Upper lobe of right lung (tissue), 1 donor: ENCODE data around the gene MIF. TPM values are rescaled to one million over a fixed set of nuclear protein-coding genes. Genes with fewer than 3 reads are reported as not detected.
"Not testable (repeated sequence)": the region's sequence is repeated elsewhere in the genome, so short reads cannot be mapped to it uniquely, and the experiment has no call there.

Source experiments
- ATAC-seq: fragments of 200-7000 bp; cut with Tn5 transposase; one replicate; pipeline ENCODE4 v1.9.1; 2020; ENCODE audit warnings: mild to moderate bottlenecking, moderate library complexity
- DNase-seq: peaks from one replicate; pipeline ENCODE4 v3.0.0-alpha.2; 2020
- H3K27ac ChIP-seq: fragments of 200-600 bp; one replicate; pipeline ENCODE4 v1.8.0; 2022
- H3K27me3 ChIP-seq: fragments of 200-600 bp; one replicate; pipeline ENCODE4 v1.8.0; 2022; ENCODE audit warnings: mild to moderate bottlenecking
- H3K36me3 ChIP-seq: fragments of 200-600 bp; one replicate; pipeline ENCODE4 v1.8.0; 2022
- H3K4me1 ChIP-seq: fragments of 200-600 bp; one replicate; pipeline ENCODE4 v1.8.0; 2022
- H3K4me3 ChIP-seq: fragments of 200-600 bp; one replicate; pipeline ENCODE4 v1.8.0; 2022; ENCODE audit warnings: mild to moderate bottlenecking
- H3K9me3 ChIP-seq: fragments of 200-600 bp; one replicate; pipeline ENCODE4 v1.8.0; 2022
- CTCF ChIP-seq: fragments of 200-600 bp; IDR thresholded peaks from one replicate; pipeline ENCODE4 v1.8.0; 2022; ENCODE audit warnings: antibody characterized with exemption
- intact Hi-C: fragments of 100-400 bp; cut with DNase I; formaldehyde crosslinking; loops from one replicate; pipeline ENCODE4 v1.11.0; 2022
- total RNA-seq: library from RNA; stranded (reverse); fragmentation: NEBNext Ultra II Directional; extraction: Animal tissue kit (Norgen Biotek cat#: 25700); gene quantifications from one replicate; pipeline ENCODE4 v1.2.1, GENCODE V29; 2021
- donor health status: DM: no; HTN: yes; CAD: no; lungs with severe emphysema.

MIF gene
- total RNA-seq, 1 donor from 2014 or later = 236 TPM

GRCh38 chr22:23899042-23899745 lies 5.0 kb downstream of the MIF start:
- Histone ChIP-seq H3K9me3 (no peaks in the 10 kb centered on the region), H3K4me1 (peaks cover 7% of the 10 kb centered on the region), H3K4me3 (no peak overlapping the region), H3K27ac (no peak overlapping the region), H3K27me3 (no peaks in the 10 kb centered on the region), H3K36me3 (peaks cover 21% of the 10 kb centered on the region)
- intact Hi-C loops = no loop called here
- DNase-seq = no peak
- ATAC-seq = no peak
- no peak for TF ChIP-seq CTCF

GRCh38 chr22:23900227-23900626 lies 6.0 kb downstream of the MIF start:
- H3K4me3 ChIP-seq, intact Hi-C loops, DNase-seq, H3K9me3 ChIP-seq, ATAC-seq, H3K27me3 ChIP-seq, H3K27ac ChIP-seq: not testable (repeated sequence)
- Histone ChIP-seq H3K4me1 (peaks cover 10% of the 10 kb centered on the region), H3K36me3 (peaks cover 21% of the 10 kb centered on the region)

GRCh38 chr22:23901600-23901999 lies 7.4 kb downstream of the MIF start:
- H3K4me3 ChIP-seq = no peak overlapping the region
- H3K4me1 ChIP-seq = peaks cover 5% of the 10 kb centered on the region
- no peaks in the 10 kb centered on the region for H3K9me3 ChIP-seq
- no peak for ATAC-seq
- intact Hi-C loops = no loop called here
- no peaks in the 10 kb centered on the region for H3K27me3 ChIP-seq
- no peak for TF ChIP-seq CTCF
- peaks cover 10% of the 10 kb centered on the region for H3K36me3 ChIP-seq
- no peak for DNase-seq
- H3K27ac ChIP-seq = no peak overlapping the region

DNA sequence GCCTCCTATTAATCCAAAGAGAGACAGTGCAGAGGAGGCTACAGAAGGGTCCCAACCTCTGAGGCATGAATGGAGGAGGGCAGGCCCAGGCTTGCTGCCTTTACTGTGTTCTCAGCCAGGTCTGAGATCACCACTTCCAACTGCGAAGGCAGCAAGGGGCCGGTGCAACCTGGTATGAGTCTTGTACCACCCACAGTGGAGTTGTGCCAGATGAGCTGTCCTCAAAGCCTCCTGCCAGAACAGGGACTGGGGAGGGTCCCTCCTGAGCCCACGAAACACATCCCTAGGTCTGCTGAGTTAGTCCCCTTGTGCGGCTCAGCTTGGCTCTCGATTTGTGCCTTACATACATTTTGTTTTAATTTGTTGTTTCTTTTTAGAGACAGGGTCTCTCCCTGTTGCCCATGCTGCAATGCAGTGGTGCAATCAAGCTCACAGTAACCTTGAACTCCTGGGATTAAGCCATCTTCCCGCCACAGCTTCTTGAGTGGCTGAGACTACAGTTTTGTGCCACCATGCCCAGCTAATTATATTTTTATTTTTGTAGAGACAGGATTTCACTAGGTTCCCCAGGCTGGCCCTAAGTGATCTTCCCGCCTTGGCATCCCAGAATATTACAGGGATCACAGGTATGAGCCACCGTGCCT lies 9.3 kb downstream of the MIF start:
- ATAC-seq (no peak), DNase-seq (no peak)
- peaks cover 5% of the 10 kb centered on the region for H3K4me1 ChIP-seq
- H3K9me3 ChIP-seq = no peaks in the 10 kb centered on the region
- intact Hi-C loops = no loop called here
- TF ChIP-seq CTCF = no peak
- H3K36me3 ChIP-seq = no peaks in the 10 kb centered on the region
- no peak overlapping the region for H3K4me3 ChIP-seq
- H3K27ac ChIP-seq = no peak overlapping the region
- H3K27me3 ChIP-seq = no peaks in the 10 kb centered on the region

DNA sequence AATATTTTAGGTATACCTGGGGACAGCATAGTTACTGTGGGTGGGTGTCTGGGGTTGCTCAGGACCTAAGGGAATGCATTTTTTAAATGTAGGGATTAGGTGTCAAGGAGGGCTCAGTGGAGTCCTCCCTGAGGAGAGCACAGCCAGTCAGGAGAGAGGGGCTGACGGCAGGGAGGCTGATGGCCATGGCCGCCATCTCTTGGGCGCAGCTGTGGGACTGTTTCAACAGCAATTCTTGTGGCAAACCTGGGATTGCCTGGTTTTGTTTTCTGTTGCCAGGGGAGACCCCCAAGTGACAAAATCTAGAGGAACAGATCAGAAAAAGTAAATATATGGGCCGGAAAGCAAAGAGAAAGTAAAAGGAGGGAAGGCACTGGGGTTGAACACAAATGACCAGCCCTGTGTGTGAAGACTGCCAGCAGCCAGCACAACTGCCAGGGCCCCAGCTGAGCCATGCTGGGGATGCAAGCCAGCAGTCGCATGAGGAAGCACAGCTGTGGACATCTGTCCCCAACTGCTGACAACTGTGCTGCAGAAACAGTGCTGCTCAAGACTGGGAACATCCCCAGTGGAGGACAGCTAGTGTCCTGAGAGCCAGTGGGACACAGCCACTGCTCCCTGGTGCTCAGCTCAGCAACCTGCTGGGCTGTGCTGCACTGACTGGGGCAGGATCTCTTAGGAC lies 10.5 kb downstream of the MIF start:
- intact Hi-C loops = no loop called here
- ATAC-seq (peak; percentile 34), DNase-seq (no peak)
- TF ChIP-seq CTCF = no peak
- Histone ChIP-seq H3K27me3 (no peaks in the 10 kb centered on the region), H3K9me3 (no peaks in the 10 kb centered on the region), H3K27ac (peak overlapping the region; percentile 42), H3K36me3 (no peaks in the 10 kb centered on the region), H3K4me3 (peak overlapping the region; percentile 14), H3K4me1 (peaks cover 9% of the 10 kb centered on the region)

DNA sequence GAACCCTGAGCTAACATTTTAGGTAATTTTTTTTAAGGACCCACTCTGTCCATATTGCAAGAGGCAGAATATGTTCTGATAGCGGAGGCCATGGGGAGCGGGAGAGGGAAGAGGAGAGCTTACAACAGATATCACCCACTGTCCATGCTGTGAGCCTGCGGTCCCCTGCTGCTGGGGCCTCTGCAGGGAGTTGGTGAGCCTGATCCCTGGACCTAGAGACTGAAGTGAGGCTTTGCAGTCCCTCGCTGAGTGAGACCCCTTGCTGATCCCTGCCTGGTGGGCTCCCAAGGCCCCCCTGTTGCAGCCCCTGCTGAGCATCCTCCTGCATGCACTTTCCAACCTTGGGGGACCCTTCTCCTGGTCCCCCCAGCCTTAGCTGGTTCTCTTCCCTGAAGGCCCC lies 12.5 kb downstream of the MIF start:
- no peaks in the 10 kb centered on the region for H3K9me3 ChIP-seq
- no peak overlapping the region for H3K4me3 ChIP-seq
- H3K4me1 ChIP-seq = peaks cover 9% of the 10 kb centered on the region
- H3K27ac ChIP-seq = no peak overlapping the region
- ATAC-seq (no peak), DNase-seq (no peak)
- TF ChIP-seq CTCF = no peak
- intact Hi-C loops = no loop called here
- no peaks in the 10 kb centered on the region for H3K27me3 ChIP-seq
- H3K36me3 ChIP-seq = no peaks in the 10 kb centered on the region

- H3K36me3 ChIP-seq, H3K4me3 ChIP-seq, H3K27ac ChIP-seq, intact Hi-C loops, H3K4me1 ChIP-seq, H3K27me3 ChIP-seq, ATAC-seq, DNase-seq, H3K9me3 ChIP-seq: not testable (repeated sequence)
Measured at GRCh38 chr22:23907423-23907822, 13.2 kb downstream of the MIF start.
